HG03521 (cell line): ENCODE results near the gene EFCAB7.

Source experiments
- ATAC-seq: cut with Tn5 transposase; IDR thresholded peaks from one replicate; pipeline ENCODE4 v1.9.1; 2021; ENCODE audit warnings: mild to moderate bottlenecking, moderate library complexity; ENCODE audit not compliant: unreplicated experiment

Gene EFCAB7

DNA sequence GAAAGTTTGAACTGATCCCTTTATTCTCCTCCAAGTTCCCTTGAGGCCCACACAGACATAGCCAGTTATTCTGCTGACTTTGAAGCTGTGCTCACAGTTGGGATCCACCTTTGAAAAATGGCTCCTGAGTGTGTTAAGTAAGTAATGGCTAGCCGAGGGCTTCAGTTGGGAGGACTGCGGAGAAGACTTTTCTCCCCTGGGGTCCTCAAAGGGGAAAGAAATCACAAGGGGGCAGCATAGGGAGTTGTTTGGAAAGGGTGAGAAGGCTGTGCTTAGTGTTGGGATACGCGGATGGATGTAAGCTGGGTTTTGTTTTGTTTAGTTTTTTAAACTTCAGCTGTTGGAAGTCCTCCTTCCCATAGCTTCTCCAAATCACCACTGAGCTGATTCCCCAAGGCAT, 78.1 kb downstream of the EFCAB7 start:
- ATAC-seq = no peak

DNA sequence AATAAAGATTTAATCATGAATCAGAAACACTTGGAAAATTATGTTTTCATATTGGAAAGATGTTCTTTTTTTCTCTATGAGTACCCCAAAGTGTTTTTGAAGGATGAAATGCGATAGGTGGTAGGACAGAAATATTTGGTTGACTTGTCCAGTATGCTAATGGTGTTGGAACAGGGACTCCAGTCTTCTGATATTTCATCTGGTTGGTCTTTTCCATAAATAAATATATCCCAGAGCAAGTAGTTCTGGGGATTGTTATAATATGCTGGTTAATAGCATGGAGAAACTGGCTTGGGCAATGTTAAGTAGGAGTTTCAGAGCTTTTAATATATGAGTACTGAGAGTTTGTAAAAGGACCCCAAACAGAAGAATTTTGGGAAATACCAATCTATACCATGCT, 78.6 kb downstream of the EFCAB7 start:
- no peak for ATAC-seq

DNA sequence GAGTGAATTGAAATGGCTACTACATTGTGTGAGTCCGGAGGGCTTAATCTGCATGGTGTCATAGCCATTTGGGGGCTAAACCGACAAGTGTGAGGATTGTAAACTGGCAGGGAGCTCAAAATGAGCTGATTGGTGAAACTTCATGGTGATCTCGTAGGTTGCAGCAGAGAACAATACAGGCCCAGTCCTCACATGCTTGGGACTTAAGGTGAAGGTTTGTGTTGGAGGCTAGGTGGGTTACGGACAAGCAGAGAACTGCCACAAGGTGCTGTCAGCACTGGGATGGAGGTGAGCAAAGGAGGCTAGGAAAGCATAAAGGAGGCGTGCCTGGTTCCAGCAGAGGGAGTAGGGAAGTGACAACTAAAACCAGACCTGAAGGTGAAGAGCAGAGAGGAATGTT, 79.3 kb downstream of the EFCAB7 start:
- no peak for ATAC-seq

DNA sequence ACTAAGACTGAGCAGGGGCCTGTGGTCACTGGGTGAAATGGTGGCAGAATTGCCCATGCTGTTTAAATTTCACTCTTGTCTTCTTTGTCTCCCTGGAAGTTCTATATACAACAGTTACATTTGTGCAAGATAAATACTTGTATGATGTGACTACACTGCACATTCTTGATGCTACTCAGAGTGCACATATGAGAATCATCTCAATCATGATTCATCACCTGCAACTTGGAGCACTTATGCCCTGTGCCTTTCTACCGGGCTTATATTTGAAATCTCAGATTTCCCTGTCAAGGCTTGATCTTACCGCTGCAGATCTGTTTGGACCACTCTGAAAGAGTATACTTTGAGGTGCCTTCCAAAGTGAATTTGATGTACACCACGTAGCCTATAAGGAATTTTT, 80.5 kb downstream of the EFCAB7 start:
- ATAC-seq = no peak

DNA sequence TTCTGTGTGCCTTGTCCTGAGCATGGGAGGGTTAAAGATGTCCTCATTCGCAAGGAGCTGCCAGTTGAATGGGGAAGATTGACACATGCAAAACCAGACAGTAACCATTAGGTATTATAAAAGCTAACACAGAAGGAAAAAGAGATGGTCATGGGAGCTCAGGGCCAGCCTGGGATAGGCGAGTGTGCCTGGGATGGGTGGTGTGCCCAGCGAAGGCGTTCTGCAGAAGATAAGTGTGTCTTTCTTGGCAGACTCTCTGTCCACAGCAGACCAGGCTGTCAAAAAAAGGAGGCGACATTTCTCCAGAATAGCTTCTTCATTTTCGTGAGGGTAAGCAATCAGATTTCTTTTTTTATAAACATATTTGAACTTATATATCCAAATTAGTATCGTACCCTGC, 84.0 kb downstream of the EFCAB7 start:
- ATAC-seq = no peak

DNA sequence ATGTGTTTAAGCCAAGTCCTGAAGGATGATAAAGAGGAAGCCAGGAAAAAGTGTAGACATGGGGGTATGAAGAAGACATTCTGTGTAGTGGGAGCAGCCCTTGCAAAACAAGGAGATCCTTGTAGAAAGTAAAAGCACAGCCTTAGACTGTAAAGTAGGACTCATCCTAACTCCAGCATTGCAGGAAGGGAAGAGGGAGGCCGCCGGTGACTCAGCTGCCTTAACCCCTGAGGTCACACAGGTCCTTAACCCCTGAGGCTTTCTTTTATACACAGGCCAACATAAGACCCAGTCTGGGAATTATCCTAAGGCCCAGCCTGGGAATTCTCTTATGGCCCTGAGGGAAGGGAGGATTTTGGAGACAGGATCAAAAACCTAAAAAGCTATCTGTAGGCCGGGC, 87.9 kb downstream of the EFCAB7 start:
- no peak for ATAC-seq

DNA sequence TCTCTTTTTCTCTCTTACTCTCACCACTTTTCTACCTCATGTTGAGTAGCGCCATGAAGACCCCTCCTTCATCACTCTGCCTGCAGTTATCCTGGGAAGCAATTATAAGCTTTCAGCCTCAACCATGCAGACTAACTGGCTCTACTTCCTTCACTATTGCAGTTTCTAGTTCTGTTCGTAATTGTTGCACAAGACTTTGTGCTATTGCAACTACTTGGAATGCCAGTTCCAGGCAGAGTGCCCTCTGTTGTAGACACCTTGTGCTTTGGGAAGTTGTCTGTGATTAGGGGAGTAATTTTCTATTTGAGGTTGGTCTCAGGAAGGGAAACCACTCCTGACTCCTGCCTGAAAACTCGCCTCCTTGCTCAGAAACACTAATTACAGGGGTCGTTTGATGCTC, 89.2 kb downstream of the EFCAB7 start:
- no peak for ATAC-seq

DNA sequence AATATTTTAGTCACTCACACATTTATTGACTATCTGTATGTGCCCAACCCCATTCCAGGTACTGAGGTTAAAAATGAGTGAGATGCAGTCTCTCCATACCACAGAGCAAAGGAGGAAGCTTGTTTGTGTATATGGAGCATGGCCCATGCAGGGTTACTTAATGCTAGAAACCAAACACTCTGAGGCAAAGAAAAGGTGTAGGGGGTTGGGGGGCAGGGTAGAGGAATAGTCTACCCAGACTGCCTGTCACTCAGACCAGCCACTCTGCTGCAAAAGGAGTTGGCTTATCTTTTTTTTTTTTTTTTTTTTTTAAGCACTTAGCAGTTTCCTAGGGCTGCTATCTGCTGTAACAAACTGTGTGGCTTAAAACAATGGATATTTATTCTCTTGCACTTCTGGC, 89.6 kb downstream of the EFCAB7 start:
- no peak for ATAC-seq

DNA sequence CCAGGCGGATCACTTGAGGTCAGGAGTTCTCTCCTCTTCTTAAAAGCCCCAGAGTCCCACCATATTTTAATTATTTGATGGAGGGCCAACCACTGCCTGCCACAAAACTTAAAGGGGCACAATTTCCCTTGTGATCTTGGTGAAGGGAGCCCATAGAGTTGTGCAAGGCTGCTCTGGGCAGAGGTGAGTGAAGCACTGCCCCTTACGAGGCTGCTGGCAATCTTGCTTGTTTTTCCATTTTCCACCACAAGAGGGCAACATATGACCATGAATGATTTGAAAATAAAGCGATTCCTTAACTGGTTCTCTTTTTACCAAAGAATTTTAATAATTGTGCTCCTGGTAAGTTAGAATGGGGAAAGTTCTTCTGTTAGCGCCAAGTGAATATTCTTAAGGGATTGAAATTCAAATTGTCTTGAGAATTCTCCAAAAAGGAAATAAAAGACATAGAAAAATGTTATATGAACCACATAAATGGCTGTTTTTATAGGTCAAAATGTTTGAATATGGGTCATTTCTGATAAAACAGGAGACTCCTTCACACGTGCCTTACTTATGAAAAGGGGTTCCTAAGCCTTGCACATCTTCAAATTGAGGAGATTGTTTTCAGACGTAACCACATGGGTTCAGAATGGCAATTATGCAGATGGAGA, 92.6 kb downstream of the EFCAB7 start:
- no peak for ATAC-seq

DNA sequence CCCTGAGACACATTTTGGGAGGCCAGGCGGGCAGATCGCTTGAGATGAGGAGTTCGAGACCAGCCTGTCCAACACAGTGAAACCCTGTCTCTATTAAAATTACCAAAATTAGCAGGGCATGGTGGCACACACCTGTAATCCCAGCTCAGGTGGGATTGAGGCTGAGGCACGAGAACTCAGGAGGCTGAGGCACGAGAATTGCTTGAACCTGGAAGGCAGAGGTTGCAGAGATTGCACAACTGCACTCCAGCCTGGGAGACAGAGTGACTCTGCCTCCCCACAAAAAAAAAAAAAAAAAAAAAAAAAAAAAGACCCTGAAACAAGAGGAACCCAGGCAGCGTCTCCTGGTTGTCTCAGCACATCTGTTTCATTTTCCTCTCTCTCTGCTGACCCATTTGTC, 94.1 kb downstream of the EFCAB7 start:
- ATAC-seq = no peak

DNA sequence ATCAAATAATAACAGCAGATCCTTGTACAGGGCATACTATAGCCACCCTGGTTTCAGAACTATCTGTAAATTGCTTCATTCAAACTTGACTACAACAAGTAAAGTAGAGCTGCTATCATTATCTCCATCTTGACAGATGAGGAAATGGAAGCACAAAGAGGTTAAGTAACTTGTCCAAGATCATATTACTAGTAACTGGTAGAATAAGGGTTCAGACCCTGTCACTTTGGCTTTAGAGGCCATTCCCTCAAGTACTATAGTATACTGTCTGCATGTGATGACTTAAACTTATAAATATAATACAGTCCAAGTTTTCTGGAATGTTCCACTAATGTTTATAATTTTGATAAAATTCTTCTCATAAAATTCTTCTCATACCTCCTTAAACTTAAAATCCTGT, 94.7 kb downstream of the EFCAB7 start:
- no peak for ATAC-seq

DNA sequence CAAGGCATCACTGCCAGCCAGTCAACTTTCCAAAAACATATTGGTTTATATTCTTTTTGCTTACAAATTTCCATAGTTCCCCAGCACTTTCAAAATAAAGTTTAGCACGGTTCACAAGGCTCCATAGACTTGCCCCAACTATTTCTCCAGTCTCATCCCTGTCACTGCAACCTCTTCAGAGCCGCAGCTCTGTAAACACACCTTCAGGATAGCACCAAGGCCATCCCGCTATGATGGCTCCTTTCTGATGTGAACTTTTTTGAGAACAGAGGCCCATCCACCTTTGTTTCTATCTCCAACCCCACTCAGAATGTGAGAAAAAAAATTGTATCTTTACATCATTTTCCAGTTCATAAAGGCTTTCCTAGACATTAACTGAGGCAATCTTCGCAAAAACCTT, 96.2 kb downstream of the EFCAB7 start:
- no peak for ATAC-seq

DNA sequence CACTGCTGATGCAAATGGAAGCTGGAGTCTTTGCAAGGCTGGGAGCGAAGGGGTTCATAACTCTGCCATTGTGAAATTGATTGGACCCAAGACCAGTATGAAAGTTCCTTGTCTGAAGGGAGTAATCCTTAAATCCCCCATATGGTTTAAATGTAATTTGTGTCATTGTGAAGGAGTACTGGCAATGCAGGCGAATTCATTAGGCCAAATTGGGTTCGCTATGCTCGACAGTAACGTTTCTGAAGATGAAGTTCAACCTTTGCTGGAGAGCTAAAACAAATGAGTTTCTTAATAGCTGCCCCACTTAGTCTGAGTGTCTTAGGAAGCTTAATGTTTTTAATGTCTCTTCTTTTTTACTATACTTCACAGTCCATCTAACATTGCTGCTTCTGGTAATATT, 97.3 kb downstream of the EFCAB7 start:
- no peak for ATAC-seq

DNA sequence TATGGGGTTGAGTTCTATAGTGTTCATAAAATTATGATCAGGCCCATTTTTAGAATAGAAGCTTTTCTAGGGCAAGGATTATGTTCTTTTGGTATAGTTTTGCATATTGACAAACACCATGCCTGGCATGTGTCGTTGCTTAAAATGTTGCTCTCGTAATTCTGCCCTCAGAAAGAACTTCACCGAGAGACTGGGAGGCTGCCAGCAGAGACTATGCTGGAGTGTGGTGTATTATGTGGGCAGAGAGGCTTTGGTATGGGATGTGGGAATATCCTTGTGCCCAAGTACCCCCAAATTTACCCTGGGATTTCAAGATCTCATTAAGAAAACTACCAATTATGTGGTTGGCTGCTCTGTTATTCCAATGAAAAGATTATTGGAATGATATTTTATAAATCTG, 97.8 kb downstream of the EFCAB7 start:
- no peak for ATAC-seq

DNA sequence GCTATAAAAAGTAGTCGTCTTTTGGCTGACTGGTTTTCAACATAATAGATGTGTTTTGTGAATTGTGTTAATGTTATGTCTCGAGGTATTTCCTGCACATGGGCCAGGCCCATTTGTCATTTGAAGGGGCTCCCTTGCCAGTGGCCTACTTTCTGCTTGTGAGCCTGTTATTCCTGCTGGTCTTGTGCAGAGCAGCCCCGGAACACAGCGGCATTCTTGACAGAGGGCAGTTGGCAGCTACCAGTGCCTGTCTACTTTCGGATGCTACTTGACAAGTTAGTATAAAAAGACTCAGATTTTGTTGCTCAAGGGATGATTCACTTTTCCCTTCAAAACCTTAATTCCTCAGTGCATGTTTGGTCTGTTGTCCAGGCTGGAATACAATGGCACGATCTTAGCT, 98.4 kb downstream of the EFCAB7 start:
- ATAC-seq = no peak
